Measurements from ENCODE around the gene CUBN.

DNA sequence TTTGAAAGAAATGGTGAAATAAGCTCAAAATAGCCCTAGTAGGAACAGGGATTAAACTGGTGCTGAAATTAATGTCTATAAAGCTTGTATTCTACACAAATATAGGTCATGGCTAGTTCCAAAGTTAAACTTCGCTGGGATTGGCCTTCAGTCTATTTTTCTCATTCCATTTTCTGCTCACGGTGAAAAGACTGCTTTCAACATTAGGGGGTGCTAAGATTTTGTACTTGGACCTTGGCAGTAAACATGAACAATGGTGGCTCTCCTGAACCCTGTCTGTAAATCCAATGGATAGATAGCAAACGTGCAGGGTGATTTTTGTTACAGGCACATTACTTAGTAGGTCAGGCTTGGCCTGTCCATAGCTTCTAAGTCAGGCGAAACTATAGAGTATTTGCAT is 276.4 kb downstream of the CUBN start:
- TF ChIP-seq, protein P1, sequence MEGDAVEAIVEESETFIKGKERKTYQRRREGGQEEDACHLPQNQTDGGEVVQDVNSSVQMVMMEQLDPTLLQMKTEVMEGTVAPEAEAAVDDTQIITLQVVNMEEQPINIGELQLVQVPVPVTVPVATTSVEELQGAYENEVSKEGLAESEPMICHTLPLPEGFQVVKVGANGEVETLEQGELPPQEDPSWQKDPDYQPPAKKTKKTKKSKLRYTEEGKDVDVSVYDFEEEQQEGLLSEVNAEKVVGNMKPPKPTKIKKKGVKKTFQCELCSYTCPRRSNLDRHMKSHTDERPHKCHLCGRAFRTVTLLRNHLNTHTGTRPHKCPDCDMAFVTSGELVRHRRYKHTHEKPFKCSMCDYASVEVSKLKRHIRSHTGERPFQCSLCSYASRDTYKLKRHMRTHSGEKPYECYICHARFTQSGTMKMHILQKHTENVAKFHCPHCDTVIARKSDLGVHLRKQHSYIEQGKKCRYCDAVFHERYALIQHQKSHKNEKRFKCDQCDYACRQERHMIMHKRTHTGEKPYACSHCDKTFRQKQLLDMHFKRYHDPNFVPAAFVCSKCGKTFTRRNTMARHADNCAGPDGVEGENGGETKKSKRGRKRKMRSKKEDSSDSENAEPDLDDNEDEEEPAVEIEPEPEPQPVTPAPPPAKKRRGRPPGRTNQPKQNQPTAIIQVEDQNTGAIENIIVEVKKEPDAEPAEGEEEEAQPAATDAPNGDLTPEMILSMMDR (IDR thresholded peaks at IDR 0.05; ENCODE audit: low read depth, low read length): no peak
- TF ChIP-seq POLR2A (IDR thresholded peaks at IDR 0.05; ENCODE audit: extremely low read depth, insufficient read length): no peak
- TF ChIP-seq, protein P2, sequence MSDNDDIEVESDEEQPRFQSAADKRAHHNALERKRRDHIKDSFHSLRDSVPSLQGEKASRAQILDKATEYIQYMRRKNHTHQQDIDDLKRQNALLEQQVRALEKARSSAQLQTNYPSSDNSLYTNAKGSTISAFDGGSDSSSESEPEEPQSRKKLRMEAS (IDR thresholded peaks at IDR 0.05; ENCODE audit: low read depth, low read length): no peak
